IMR-90 (cell line): Measurements from ENCODE around the gene TMEM225. TPM values are rescaled to one million over a fixed set of nuclear protein-coding genes. Genes with fewer than 3 reads are reported as not detected.

Experiments used
- ATAC-seq: fragments of 200-7000 bp; cut with Tn5 transposase; 2 replicates; pipeline ENCODE4 v1.9.1; 2020; ENCODE audit warnings: low read depth, mild to moderate bottlenecking, moderate library complexity
- BruUV-seq: library from RNA; stranded (reverse); fragments of 400-500 nt; replicated peaks from 2 replicates; lab custom pipeline; 2021; lab: Mats Ljungman, UMichigan
- CTCF ChIA-PET: fragments of 300-600 bp; formaldehyde crosslinking; extraction: SDS; loops from one replicate; lab custom pipeline; 2021; ENCODE audit warnings: antibody characterized with exemption; lab: Yijun Ruan, JAX
- POLR2A ChIA-PET: fragments of 300-600 bp; sonication (Branson Sonifier 250); formaldehyde crosslinking; loops from one replicate; lab custom pipeline; 2022; ENCODE audit warnings: antibody characterized with exemption; ENCODE audit not compliant: unreplicated experiment; lab: Charles Lee
- DNase-seq: peaks from one replicate; pipeline ENCODE4 v3.0.0; 2013
- H2AFZ ChIP-seq: replicated peaks from 2 replicates; pipeline ENCODE3; 2013; ENCODE audit warnings: low read length, mild to moderate bottlenecking; ENCODE audit not compliant: poor library complexity
- H2AK5ac ChIP-seq: 2 replicates; pipeline ENCODE4 v1.6.1; 2013; ENCODE audit warnings: low read depth, low read length, inconsistent platforms
- H2AK9ac ChIP-seq: replicated peaks from 2 replicates; pipeline ENCODE3; 2013; ENCODE audit warnings: mild to moderate bottlenecking, low read depth, low read length, moderate library complexity; ENCODE audit not compliant: poor library complexity
- H2BK120ac ChIP-seq: 2 replicates; pipeline ENCODE4 v1.6.1; 2013; ENCODE audit warnings: low read depth, low read length, inconsistent platforms
- H2BK15ac ChIP-seq: 3 replicates; pipeline ENCODE4 v1.6.1; 2013; ENCODE audit warnings: low read depth, low read length, inconsistent platforms
- H2BK20ac ChIP-seq: 2 replicates; pipeline ENCODE4 v1.6.1; 2013; ENCODE audit warnings: low read depth, mild to moderate bottlenecking, inconsistent platforms, low read length, moderate library complexity
- H2BK5ac ChIP-seq: 2 replicates; pipeline ENCODE4 v1.6.1; 2013; ENCODE audit warnings: mild to moderate bottlenecking, low read depth, low read length, inconsistent platforms; ENCODE audit not compliant: poor library complexity, severe bottlenecking
- H3K14ac ChIP-seq: replicated peaks from 2 replicates; pipeline ENCODE4 v1.6.1; 2013; ENCODE audit warnings: low read depth, low read length, inconsistent platforms
- H3K18ac ChIP-seq: 2 replicates; pipeline ENCODE4 v1.6.1; 2013; ENCODE audit warnings: low read depth, low read length, control low read depth
- H3K23ac ChIP-seq: 2 replicates; pipeline ENCODE4 v1.6.1; 2013; ENCODE audit warnings: low read depth, low read length, inconsistent platforms
- H3K27ac ChIP-seq: 2 replicates; pipeline ENCODE4 v1.5.1; 2013; ENCODE audit warnings: mild to moderate bottlenecking, control low read depth, low read length; ENCODE audit not compliant: insufficient read depth
- H3K27me3 ChIP-seq: 2 replicates; pipeline ENCODE4 v1.6.1; 2013; ENCODE audit warnings: low read length; ENCODE audit not compliant: control insufficient read depth, insufficient read depth
- H3K36me3 ChIP-seq: 2 replicates; pipeline ENCODE4 v1.6.1; 2013; ENCODE audit warnings: low read length, mixed read lengths; ENCODE audit not compliant: control insufficient read depth, insufficient read depth
- H3K4ac ChIP-seq: 2 replicates; pipeline ENCODE4 v1.6.1; 2013; ENCODE audit warnings: low read depth, low read length, inconsistent platforms
- H3K4me1 ChIP-seq: 2 replicates; pipeline ENCODE4 v1.6.1; 2013; ENCODE audit warnings: low read length, mixed read lengths; ENCODE audit not compliant: control insufficient read depth, insufficient read depth
- H3K4me2 ChIP-seq: 2 replicates; pipeline ENCODE4 v1.6.1; 2013; ENCODE audit warnings: low read depth, mild to moderate bottlenecking, control low read depth, low read length, moderate library complexity
- H3K4me3 ChIP-seq: 2 replicates; pipeline ENCODE4 v1.5.1; 2013; ENCODE audit warnings: low read depth, mild to moderate bottlenecking, control low read depth, low read length, moderate library complexity; ENCODE audit not compliant: insufficient read depth
- H3K56ac ChIP-seq: 2 replicates; pipeline ENCODE4 v1.6.1; 2013; ENCODE audit warnings: low read length, inconsistent platforms; ENCODE audit not compliant: insufficient read depth; ENCODE audit errors: extremely low read depth
- H3K79me1 ChIP-seq, 2 experiments: 2 replicates each; pipeline ENCODE4 v1.6.1; 2013; ENCODE audit warnings: low read length in 2 of 2, inconsistent platforms in 1 of 2, low read depth in 1 of 2
- H3K9ac ChIP-seq: 2 replicates; pipeline ENCODE4 v1.6.1; 2013; ENCODE audit warnings: low read depth, low read length, control low read depth
- H3K9me1 ChIP-seq: 2 replicates; pipeline ENCODE4 v1.6.1; 2013; ENCODE audit warnings: low read length, inconsistent platforms; ENCODE audit not compliant: insufficient read depth
- H3K9me3 ChIP-seq: 2 replicates; pipeline ENCODE4 v1.6.1; 2013; ENCODE audit warnings: low read length; ENCODE audit not compliant: control insufficient read depth, insufficient read depth
- H4K20me1 ChIP-seq: 2 replicates; pipeline ENCODE4 v1.6.1; 2013; ENCODE audit warnings: low read length, inconsistent platforms; ENCODE audit not compliant: insufficient read depth
- H4K5ac ChIP-seq: 2 replicates; pipeline ENCODE4 v1.6.1; 2013; ENCODE audit warnings: mild to moderate bottlenecking, low read depth, low read length, control low read depth
- H4K8ac ChIP-seq, 2 experiments: 2 replicates each; pipeline ENCODE4 v1.6.1; 2013; ENCODE audit warnings: low read depth in 2 of 2, low read length in 2 of 2, control low read depth in 1 of 2, inconsistent platforms in 1 of 2
- H4K91ac ChIP-seq: 2 replicates; pipeline ENCODE4 v1.6.1; 2013; ENCODE audit warnings: low read depth, low read length, inconsistent platforms; ENCODE audit not compliant: insufficient read depth
- BHLHE40 ChIP-seq: fragments of 150-350 bp; IDR thresholded peaks from 2 replicates; pipeline ENCODE4 v1.6.1; 2016; ENCODE audit warnings: mild to moderate bottlenecking, low read depth, low read length
- CEBPB ChIP-seq: IDR thresholded peaks from 2 replicates; pipeline ENCODE4 v1.6.1; 2012; ENCODE audit warnings: low read depth, low read length, improper control_type of control experiment
- CHD1 ChIP-seq: IDR thresholded peaks from 2 replicates; pipeline ENCODE4 v1.6.1; 2012; ENCODE audit warnings: low read depth, low read length, improper control_type of control experiment
- FOS ChIP-seq: fragments of 150-350 bp; IDR thresholded peaks from 2 replicates; pipeline ENCODE4 v1.6.1; 2016; ENCODE audit warnings: low read depth, low read length
- MAFK ChIP-seq: IDR thresholded peaks from 2 replicates; pipeline ENCODE4 v1.6.1; 2012; ENCODE audit warnings: low read depth, low read length, improper control_type of control experiment
- MAZ ChIP-seq: IDR thresholded peaks from 2 replicates; pipeline ENCODE4 v1.6.1; 2012; ENCODE audit warnings: low read depth, mild to moderate bottlenecking, low read length, improper control_type of control experiment, moderate library complexity, borderline replicate concordance
- MXI1 ChIP-seq: IDR thresholded peaks from 2 replicates; pipeline ENCODE4 v1.6.1; 2012; ENCODE audit warnings: low read depth, mild to moderate bottlenecking, low read length, moderate library complexity, borderline replicate concordance
- NFE2L2 ChIP-seq: fragments of 150-350 bp; IDR thresholded peaks from 2 replicates; pipeline ENCODE4 v1.6.1; 2016; ENCODE audit warnings: low read depth, mild to moderate bottlenecking, low read length
- POLR2A ChIP-seq: IDR thresholded peaks from 2 replicates; pipeline ENCODE4 v1.6.1; 2012; ENCODE audit warnings: mild to moderate bottlenecking, low read depth, low read length
- RAD21 ChIP-seq: IDR thresholded peaks from 2 replicates; pipeline ENCODE4 v1.6.1; 2012; ENCODE audit warnings: low read length, improper control_type of control experiment
- RCOR1 ChIP-seq: IDR thresholded peaks from 2 replicates; pipeline ENCODE4 v1.6.1; 2012; ENCODE audit warnings: mild to moderate bottlenecking, low read length, improper control_type of control experiment; ENCODE audit not compliant: insufficient replicate concordance
- RFX5 ChIP-seq: IDR thresholded peaks from 2 replicates; pipeline ENCODE4 v1.8.0; 2012; ENCODE audit warnings: low read depth, mild to moderate bottlenecking, low read length, moderate library complexity
- SMC3 ChIP-seq: fragments of 150-350 bp; IDR thresholded peaks from 2 replicates; pipeline ENCODE4 v1.6.1; 2016; ENCODE audit warnings: low read depth, mild to moderate bottlenecking, antibody characterized with exemption, low read length, moderate library complexity
- WGBS, 2 experiments: methylation state at CpG; one replicate each; pipeline versions ENCODE4 v1.1.5 to v1.1.7; 2013; ENCODE audit warnings: missing lambda C conversion rate in 2 of 2; ENCODE audit not compliant: insufficient read length in 1 of 2; ENCODE audit errors: extremely low coverage in 2 of 2; 5-methylcytosine and 5-hydroxymethylcytosine counted together
- dilution Hi-C: fragments of 300-500 bp; cut with HindIII; formaldehyde crosslinking; loops from one replicate; pipeline ENCODE4 v1.14.3; 2018; ENCODE audit warnings: low sequenced_read_pairs; ENCODE audit not compliant: unreplicated experiment
- in situ Hi-C: fragments of 300-500 bp; cut with MboI; formaldehyde crosslinking; loops from 3 replicates; pipeline ENCODE4 v1.14.3; 2019; ENCODE audit warnings: low sequenced_read_pairs, inconsistent platforms, mixed read lengths
- intact Hi-C: fragments of 100-400 bp; cut with micrococcal nuclease; formaldehyde crosslinking; loops from 2 replicates; pipeline ENCODE4 v1.10.0; 2022
- polyA plus RNA-seq, 3 experiments: library from polyadenylated mRNA; depleted of rRNA; stranded (reverse); fragments of >200 nt; gene quantifications; 2 replicates each; pipeline ENCODE4 v1.2.3, GENCODE V29; 2012; ENCODE audit warnings: low replicate concordance in 1 of 3
- total RNA-seq: library from RNA; depleted of rRNA; stranded (reverse); fragments of >200 nt; gene quantifications from 2 replicates; pipeline ENCODE4 v1.2.3, GENCODE V29; 2012
- TF ChIP-seq, protein P1 (sequence below): conservative IDR thresholded peaks from 2 replicates; pipeline ENCODE4 v1.5.1; 2012; ENCODE audit warnings: mild to moderate bottlenecking, low read depth, low read length, improper control_type of control experiment
- TF ChIP-seq, protein P2 (sequence below): fragments of 150-350 bp; IDR thresholded peaks from 2 replicates; pipeline ENCODE4 v1.6.1; 2016; ENCODE audit warnings: low read depth, mild to moderate bottlenecking, low read length, moderate library complexity, borderline replicate concordance
- TF ChIP-seq, protein P3 (sequence below): fragments of 150-350 bp; IDR thresholded peaks from 2 replicates; pipeline ENCODE4 v1.6.1; 2017; ENCODE audit warnings: mild to moderate bottlenecking, antibody characterized with exemption, low read length, low read depth

TMEM225 gene
- total and polyA plus RNA-seq, 2 of the 4 experiments (the other 2 are of a cell fraction) = not detected

DNA sequence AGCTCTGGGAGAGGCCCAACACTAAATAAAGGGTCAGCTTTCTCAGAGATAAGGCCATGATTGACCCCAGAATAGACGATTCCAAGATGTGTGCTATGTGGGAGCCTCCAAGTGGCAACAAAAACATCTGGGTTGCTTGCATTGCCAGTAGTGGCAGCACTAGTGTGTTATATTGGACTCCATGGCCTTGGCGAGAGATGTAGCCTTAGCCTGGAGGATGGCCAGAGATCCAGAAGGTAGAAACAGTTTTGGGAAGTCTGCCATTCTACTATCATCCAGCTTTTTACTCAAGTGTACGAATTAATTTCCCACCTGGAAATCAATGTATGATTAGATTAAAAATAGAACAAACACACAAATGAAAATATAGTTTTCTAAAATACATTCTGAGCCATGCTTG is 19.5 kb upstream of the TMEM225 start:
- BruUV-seq = no TSS peak
- in situ Hi-C loops = no loop called here
- TF ChIP-seq CEBPB = no peak
- no peak for TF ChIP-seq FOS
- TF ChIP-seq, protein P1, sequence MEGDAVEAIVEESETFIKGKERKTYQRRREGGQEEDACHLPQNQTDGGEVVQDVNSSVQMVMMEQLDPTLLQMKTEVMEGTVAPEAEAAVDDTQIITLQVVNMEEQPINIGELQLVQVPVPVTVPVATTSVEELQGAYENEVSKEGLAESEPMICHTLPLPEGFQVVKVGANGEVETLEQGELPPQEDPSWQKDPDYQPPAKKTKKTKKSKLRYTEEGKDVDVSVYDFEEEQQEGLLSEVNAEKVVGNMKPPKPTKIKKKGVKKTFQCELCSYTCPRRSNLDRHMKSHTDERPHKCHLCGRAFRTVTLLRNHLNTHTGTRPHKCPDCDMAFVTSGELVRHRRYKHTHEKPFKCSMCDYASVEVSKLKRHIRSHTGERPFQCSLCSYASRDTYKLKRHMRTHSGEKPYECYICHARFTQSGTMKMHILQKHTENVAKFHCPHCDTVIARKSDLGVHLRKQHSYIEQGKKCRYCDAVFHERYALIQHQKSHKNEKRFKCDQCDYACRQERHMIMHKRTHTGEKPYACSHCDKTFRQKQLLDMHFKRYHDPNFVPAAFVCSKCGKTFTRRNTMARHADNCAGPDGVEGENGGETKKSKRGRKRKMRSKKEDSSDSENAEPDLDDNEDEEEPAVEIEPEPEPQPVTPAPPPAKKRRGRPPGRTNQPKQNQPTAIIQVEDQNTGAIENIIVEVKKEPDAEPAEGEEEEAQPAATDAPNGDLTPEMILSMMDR = no peak
- TF ChIP-seq RFX5 = no peak
- no peak for TF ChIP-seq NFE2L2
- TF ChIP-seq CHD1 = no peak
- TF ChIP-seq RAD21 = no peak
- no peak for TF ChIP-seq MXI1
- no peak for TF ChIP-seq POLR2A
- no peak for TF ChIP-seq BHLHE40
- TF ChIP-seq, protein P2, sequence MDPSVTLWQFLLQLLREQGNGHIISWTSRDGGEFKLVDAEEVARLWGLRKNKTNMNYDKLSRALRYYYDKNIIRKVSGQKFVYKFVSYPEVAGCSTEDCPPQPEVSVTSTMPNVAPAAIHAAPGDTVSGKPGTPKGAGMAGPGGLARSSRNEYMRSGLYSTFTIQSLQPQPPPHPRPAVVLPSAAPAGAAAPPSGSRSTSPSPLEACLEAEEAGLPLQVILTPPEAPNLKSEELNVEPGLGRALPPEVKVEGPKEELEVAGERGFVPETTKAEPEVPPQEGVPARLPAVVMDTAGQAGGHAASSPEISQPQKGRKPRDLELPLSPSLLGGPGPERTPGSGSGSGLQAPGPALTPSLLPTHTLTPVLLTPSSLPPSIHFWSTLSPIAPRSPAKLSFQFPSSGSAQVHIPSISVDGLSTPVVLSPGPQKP = no peak
- no peak for TF ChIP-seq RCOR1
- no peak for TF ChIP-seq MAFK
- TF ChIP-seq, protein P3, sequence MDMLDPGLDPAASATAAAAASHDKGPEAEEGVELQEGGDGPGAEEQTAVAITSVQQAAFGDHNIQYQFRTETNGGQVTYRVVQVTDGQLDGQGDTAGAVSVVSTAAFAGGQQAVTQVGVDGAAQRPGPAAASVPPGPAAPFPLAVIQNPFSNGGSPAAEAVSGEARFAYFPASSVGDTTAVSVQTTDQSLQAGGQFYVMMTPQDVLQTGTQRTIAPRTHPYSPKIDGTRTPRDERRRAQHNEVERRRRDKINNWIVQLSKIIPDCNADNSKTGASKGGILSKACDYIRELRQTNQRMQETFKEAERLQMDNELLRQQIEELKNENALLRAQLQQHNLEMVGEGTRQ = no peak
- TF ChIP-seq MAZ = no peak
- TF ChIP-seq SMC3 = no peak

More for the DNA sequence above, 19.5 kb upstream of the TMEM225 start:
- dilution Hi-C loops = no loop called here
- Histone ChIP-seq H3K4me1 (no peaks in the 10 kb centered on the region), H3K27me3 (no peaks in the 10 kb centered on the region), H4K5ac (no peak overlapping the region), H3K9me1 (no peaks in the 10 kb centered on the region), H3K9ac (no peak overlapping the region), H2BK5ac (no peak overlapping the region), H2BK120ac (no peak overlapping the region), H3K56ac (no peak overlapping the region), H3K4me3 (no peak overlapping the region), H3K79me1 (no peaks in the 10 kb centered on the region), H4K91ac (no peak overlapping the region), H3K27ac (no peak overlapping the region), H2AK9ac (no peak overlapping the region), H3K4ac (no peak overlapping the region), H4K8ac (no peak overlapping the region), H2AK5ac (no peak overlapping the region), H3K18ac (no peak overlapping the region), H3K9me3 (0 out of 2 replicates have a peak, but pooled peaks cover under 1% of the 10 kb centered on the region), H2BK15ac (no peak overlapping the region), H3K14ac (no peak overlapping the region), H3K4me2 (no peak overlapping the region), H4K20me1 (no peaks in the 10 kb centered on the region), H3K36me3 (no peaks in the 10 kb centered on the region), H2AFZ (no peak overlapping the region), H3K23ac (no peak overlapping the region), H2BK20ac (no peak overlapping the region)
- intact Hi-C loops = no loop called here
- 20% methylated on average over 1 of the region's 3 CpGs; no CpG with 5 or more reads in 1 of the 2 experiments for WGBS, 2 experiments
- ChIA-PET POLR2A (no interaction called here), CTCF (no interaction called here)
- DNase-seq (no peak), ATAC-seq (no peak)
